Natural killer cell (primary cell): ENCODE measurements around the gene MT1E. TPM values are rescaled to one million over a fixed set of nuclear protein-coding genes. Genes with fewer than 3 reads are reported as not detected.
"Not testable (repeated sequence)": the region's sequence is repeated elsewhere in the genome, so short reads cannot be mapped to it uniquely, and the experiment has no call there.

Experiments
- ATAC-seq, 3 donors: fragments of 150-1000 bp in 2 of 3; fragments of 200-7000 bp in 1 of 3; cut with Tn5 transposase; 1 replicate in 1 of 3; 2 replicates in 2 of 3; pipeline ENCODE4 v1.10.0; 2021; ENCODE audit warnings: mild to moderate bottlenecking in 2 of 3, moderate library complexity in 2 of 3
- DNase-seq, 2 donors: peaks; one replicate each; pipeline versions ENCODE4 v3.0.0 to v3.0.0-alpha.2; 2013 to 2021; ENCODE audit warnings: mixed read lengths in 1 of 2
- H3K27ac ChIP-seq: one replicate; pipeline ENCODE4 v1.5.1; 2013; ENCODE audit warnings: mild to moderate bottlenecking, low read length
- H3K27me3 ChIP-seq: one replicate; pipeline ENCODE4 v1.6.1; 2013; ENCODE audit warnings: low read length; ENCODE audit not compliant: control insufficient read depth, insufficient read depth
- H3K36me3 ChIP-seq: one replicate; pipeline ENCODE4 v1.6.1; 2013; ENCODE audit warnings: low read length; ENCODE audit not compliant: control insufficient read depth, insufficient read depth
- H3K4me1 ChIP-seq: one replicate; pipeline ENCODE4 v1.6.1; 2013; ENCODE audit warnings: low read length; ENCODE audit not compliant: control insufficient read depth, insufficient read depth
- H3K4me3 ChIP-seq: one replicate; pipeline ENCODE4 v1.5.1; 2013; ENCODE audit warnings: low read length
- H3K9me3 ChIP-seq: one replicate; pipeline ENCODE4 v1.6.1; 2013; ENCODE audit warnings: low read length; ENCODE audit not compliant: control insufficient read depth, insufficient read depth
- H3K27ac Mint-ChIP-seq, 2 donors: one replicate each; pipeline ENCODE4 v1.8.0; 2022; ENCODE audit warnings: mild to moderate bottlenecking in 2 of 2, mixed read lengths in 2 of 2, moderate library complexity in 1 of 2
- H3K27me3 Mint-ChIP-seq, 2 donors: one replicate each; pipeline ENCODE4 v1.8.0; 2022; ENCODE audit warnings: low read depth in 2 of 2, mixed read lengths in 2 of 2
- H3K36me3 Mint-ChIP-seq: one replicate; pipeline ENCODE4 v1.8.0; 2022; ENCODE audit warnings: mixed read lengths
- H3K4me1 Mint-ChIP-seq, 2 donors: one replicate each; pipeline ENCODE4 v1.8.0; 2022; ENCODE audit warnings: mixed read lengths in 2 of 2
- H3K4me3 Mint-ChIP-seq: one replicate; pipeline ENCODE4 v1.8.0; 2022; ENCODE audit warnings: mild to moderate bottlenecking, moderate library complexity, mixed read lengths
- H3K9me3 Mint-ChIP-seq, 2 donors: one replicate each; pipeline ENCODE4 v1.8.0; 2022; ENCODE audit warnings: mixed read lengths in 2 of 2
- WGBS: methylation state at CpG from one replicate; pipeline ENCODE4 v1.1.7; 2013; ENCODE audit warnings: missing lambda C conversion rate; ENCODE audit not compliant: insufficient coverage; 5-methylcytosine and 5-hydroxymethylcytosine counted together
- intact Hi-C: fragments of 100-400 bp; cut with micrococcal nuclease; formaldehyde crosslinking; loops from one replicate; pipeline ENCODE4 v1.14.2; 2022
- total RNA-seq, 4 donors: library from RNA; stranded (reverse); fragments of 120-200 nt in 1 of 4; gene quantifications; one replicate each; pipeline versions ENCODE4 v1.2.3 to v1.2.4, GENCODE V29; 2013 to 2022
- TF ChIP-seq, protein P1 (sequence below): fragments of 200-600 bp; IDR thresholded peaks from one replicate; pipeline ENCODE4 v1.8.0; 2022; ENCODE audit warnings: antibody characterized with exemption

The MT1E gene
- total RNA-seq, 3 donors from 2014 or later (not counting 1 experiment from before 2014, with no cell fraction given) = 0.40 to 3.2 TPM; not detected in 1

DNA sequence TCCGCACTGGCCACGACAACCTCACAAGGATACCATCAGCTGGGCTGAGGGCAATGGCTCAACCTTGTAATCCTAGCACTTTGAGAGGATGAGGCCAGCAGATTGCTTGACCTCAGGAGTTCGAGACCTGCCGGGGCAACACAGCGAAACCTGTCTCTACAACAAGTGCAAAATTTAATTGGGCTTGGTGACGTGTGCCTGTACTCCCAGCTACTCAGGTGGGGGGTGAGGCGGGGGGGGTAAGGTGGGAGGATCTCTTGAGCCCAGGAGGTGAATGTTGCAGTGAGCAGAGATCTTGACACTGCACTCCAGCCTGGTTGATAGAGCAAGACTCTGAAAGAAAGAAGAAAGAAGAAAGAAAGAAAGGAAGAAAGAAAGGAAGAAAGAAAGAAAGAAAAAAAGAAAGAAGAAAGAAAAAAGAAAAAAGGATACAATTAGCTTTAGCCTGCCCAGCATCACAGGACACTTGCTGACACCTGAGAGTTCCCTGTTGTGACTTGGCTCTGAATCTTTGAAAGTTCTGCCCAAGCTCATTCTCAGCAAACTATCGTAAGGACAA, 5.2 kb upstream of the MT1E start:
- Mint-ChIP-seq H3K36me3 (no peaks in the 10 kb centered on the region), H3K9me3 (no peaks in the 10 kb centered on the region), H3K4me1 (peaks cover 7 to 17% of the 10 kb centered on the region in 2 donors), H3K27ac (no peak overlapping the region), H3K27me3 (peaks cover 34 to 53% of the 10 kb centered on the region in 2 donors), H3K4me3 (no peak overlapping the region)
- H3K27ac ChIP-seq = no peak overlapping the region
- TF ChIP-seq, protein P1, sequence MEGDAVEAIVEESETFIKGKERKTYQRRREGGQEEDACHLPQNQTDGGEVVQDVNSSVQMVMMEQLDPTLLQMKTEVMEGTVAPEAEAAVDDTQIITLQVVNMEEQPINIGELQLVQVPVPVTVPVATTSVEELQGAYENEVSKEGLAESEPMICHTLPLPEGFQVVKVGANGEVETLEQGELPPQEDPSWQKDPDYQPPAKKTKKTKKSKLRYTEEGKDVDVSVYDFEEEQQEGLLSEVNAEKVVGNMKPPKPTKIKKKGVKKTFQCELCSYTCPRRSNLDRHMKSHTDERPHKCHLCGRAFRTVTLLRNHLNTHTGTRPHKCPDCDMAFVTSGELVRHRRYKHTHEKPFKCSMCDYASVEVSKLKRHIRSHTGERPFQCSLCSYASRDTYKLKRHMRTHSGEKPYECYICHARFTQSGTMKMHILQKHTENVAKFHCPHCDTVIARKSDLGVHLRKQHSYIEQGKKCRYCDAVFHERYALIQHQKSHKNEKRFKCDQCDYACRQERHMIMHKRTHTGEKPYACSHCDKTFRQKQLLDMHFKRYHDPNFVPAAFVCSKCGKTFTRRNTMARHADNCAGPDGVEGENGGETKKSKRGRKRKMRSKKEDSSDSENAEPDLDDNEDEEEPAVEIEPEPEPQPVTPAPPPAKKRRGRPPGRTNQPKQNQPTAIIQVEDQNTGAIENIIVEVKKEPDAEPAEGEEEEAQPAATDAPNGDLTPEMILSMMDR = no peak
- peaks cover 14% of the 10 kb centered on the region for H3K27me3 ChIP-seq
- no peaks in the 10 kb centered on the region for H3K36me3 ChIP-seq
- no peak overlapping the region for H3K4me3 ChIP-seq
- intact Hi-C loops = no loop called here
- ATAC-seq (no peak), DNase-seq (no peak)
- 94% methylated on average over 7 of the region's 8 CpGs for WGBS
- H3K9me3 ChIP-seq = no peaks in the 10 kb centered on the region
- peaks cover 19% of the 10 kb centered on the region for H3K4me1 ChIP-seq

DNA sequence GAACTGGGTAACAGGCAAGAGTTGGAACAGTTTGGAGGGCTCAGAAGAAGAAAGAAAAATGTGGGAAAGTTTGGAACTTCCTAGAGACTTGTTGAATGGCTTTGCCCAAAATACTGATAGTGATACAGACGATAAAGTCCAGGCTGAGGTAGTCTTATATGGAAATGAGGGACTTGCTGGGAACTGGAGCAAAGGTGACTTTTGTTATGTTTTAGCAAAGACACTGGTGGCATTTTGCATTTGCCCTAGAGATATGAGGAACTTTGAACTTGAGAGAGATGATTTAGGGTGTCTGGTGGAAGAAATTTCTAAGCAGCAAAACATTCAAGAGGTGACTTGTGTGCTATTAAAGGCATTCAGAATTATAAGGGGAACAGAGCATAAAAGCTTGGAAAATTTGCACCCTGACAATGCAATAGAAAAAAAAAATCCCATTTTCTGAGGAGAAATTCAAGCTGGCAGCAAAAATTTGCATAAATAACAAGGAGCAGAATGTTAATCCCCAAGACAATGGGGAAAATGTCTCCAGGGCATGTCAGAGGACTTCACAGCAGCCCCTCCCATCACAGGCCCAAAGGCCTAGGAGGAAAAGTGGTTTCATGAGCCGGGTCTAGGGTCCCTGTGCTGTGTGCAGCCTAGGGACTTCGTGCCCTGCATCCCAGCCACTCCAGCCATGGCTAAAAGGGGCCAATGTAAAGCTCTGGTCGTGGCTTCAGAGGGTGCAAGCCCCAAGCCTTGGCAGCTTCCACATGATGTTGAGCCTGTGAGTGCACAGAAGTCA, 3.7 kb upstream of the MT1E start:
- H3K4me1 Mint-ChIP-seq = peaks cover 7 to 22% of the 10 kb centered on the region in 2 donors
- H3K27me3 ChIP-seq = peaks cover 21% of the 10 kb centered on the region
- H3K4me3 Mint-ChIP-seq, H3K27ac Mint-ChIP-seq, H3K36me3 Mint-ChIP-seq, H3K36me3 ChIP-seq, H3K27ac ChIP-seq, DNase-seq, H3K9me3 Mint-ChIP-seq, intact Hi-C loops, H3K4me3 ChIP-seq, H3K9me3 ChIP-seq, ATAC-seq: not testable (repeated sequence)
- H3K27me3 Mint-ChIP-seq = peaks cover 42 to 60% of the 10 kb centered on the region in 2 donors
- H3K4me1 ChIP-seq = peaks cover 25% of the 10 kb centered on the region
- 83% methylated on average over 4 of the region's 4 CpGs for WGBS

DNA sequence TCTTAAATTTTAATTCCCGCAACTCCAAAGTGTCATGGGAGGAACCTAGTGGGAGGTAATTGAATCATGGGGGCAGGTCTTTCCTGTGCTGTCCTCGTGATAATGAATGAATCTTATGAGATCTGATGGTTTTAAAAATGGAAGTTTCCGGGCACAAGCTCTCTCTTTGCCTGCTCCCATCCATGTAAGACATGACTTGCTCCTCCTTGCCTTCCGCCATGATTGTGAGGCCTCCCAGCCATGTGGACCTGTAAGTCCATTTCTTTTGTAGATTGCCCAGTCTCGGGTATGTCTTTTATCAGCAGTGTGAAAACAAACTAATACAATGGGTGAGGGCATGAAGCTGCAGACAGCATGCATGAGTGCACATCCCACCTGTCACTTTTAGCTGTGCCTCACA, 2.4 kb upstream of the MT1E start:
- H3K27ac ChIP-seq, H3K4me3 ChIP-seq, DNase-seq, H3K9me3 Mint-ChIP-seq, ATAC-seq, H3K4me3 Mint-ChIP-seq, H3K27ac Mint-ChIP-seq, H3K36me3 ChIP-seq, H3K36me3 Mint-ChIP-seq, H3K9me3 ChIP-seq, intact Hi-C loops: not testable (repeated sequence)
- peaks cover 18% of the 10 kb centered on the region for H3K27me3 ChIP-seq
- peaks cover 17% of the 10 kb centered on the region for H3K4me1 ChIP-seq
- H3K4me1 Mint-ChIP-seq = peaks cover 7 to 13% of the 10 kb centered on the region in 2 donors
- peaks cover 40 to 52% of the 10 kb centered on the region in 2 donors for H3K27me3 Mint-ChIP-seq
- 96% methylated on average over 5 of the region's 5 CpGs for WGBS

DNA sequence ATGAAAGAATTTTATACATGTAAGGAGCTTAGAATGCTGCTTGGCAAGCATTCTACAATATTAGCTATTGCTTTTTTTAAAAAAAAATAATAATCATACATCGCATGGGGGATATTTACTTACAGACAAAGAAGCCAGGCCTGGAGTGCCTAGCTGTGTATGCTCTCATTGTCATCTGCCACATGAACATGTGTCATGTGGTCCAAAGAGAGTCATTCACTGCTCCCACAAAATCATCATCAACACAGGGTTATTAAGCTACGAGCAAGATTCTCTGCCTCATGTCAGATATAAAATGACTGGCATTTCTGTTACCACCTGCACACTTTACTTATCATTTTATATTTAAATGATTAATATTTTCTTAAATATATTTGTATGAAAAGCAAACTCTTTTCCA, 1.9 kb upstream of the MT1E start:
- Mint-ChIP-seq H3K4me1 (peaks cover 7 to 13% of the 10 kb centered on the region in 2 donors), H3K27me3 (peaks cover 38 to 54% of the 10 kb centered on the region in 2 donors), H3K9me3 (no peaks in the 10 kb centered on the region), H3K4me3 (no peak overlapping the region), H3K36me3 (no peaks in the 10 kb centered on the region), H3K27ac (no peak overlapping the region)
- DNase-seq (no peak), ATAC-seq (no peak)
- Histone ChIP-seq H3K9me3 (no peaks in the 10 kb centered on the region), H3K4me3 (no peak overlapping the region), H3K27me3 (peaks cover 15% of the 10 kb centered on the region), H3K36me3 (no peaks in the 10 kb centered on the region), H3K4me1 (peaks cover 17% of the 10 kb centered on the region), H3K27ac (no peak overlapping the region)
- TF ChIP-seq, protein P1 = no peak
- 100% methylated on average over 2 of the region's 2 CpGs for WGBS
- intact Hi-C loops = no loop called here
